Measurements from ENCODE around the gene NSG1. TPM values are rescaled to one million over a fixed set of nuclear protein-coding genes. Genes with fewer than 3 reads are reported as not detected.

The NSG1 gene
- total and polyA plus RNA-seq, 2 of the 4 experiments (the other 2 are of a cell fraction): 0.72 to 1.6 TPM

GRCh38 chr4:4392501-4393183, 5.7 kb downstream of the NSG1 start:
- Histone ChIP-seq H3K14ac (replicated peaks; ENCODE audit: low read depth, low read length) (no peak overlapping the region), H3K4me1 (ENCODE audit: control insufficient read depth, insufficient read depth, low read length) (peaks cover 33% of the 10 kb centered on the region), H3K9me3 (ENCODE audit: control insufficient read depth, insufficient read depth, low read length) (no peaks in the 10 kb centered on the region), H3K27ac (ENCODE audit: insufficient read depth, low read length) (no peak overlapping the region), H4K8ac (ENCODE audit: low read depth in 2 of 2, low read length in 2 of 2) (no peak overlapping the region), H3K4me3 (ENCODE audit: insufficient read depth, low read depth, low read length) (no peak overlapping the region), H3K56ac (ENCODE audit: extremely low read depth, insufficient read depth, low read length) (no peak overlapping the region), H3K9ac (ENCODE audit: low read depth, low read length) (no peak overlapping the region), H2BK120ac (ENCODE audit: low read depth, low read length) (no peak overlapping the region), H3K27me3 (ENCODE audit: control insufficient read depth, insufficient read depth, low read length) (peaks cover 55% of the 10 kb centered on the region), H3K18ac (ENCODE audit: low read depth, low read length) (no peak overlapping the region), H3K9me1 (ENCODE audit: insufficient read depth, low read length) (peaks cover 13% of the 10 kb centered on the region), H2AK9ac (replicated peaks; ENCODE audit: low read depth, low read length, poor library complexity) (no peak overlapping the region), H4K91ac (ENCODE audit: insufficient read depth, low read depth, low read length) (no peak overlapping the region), H4K5ac (ENCODE audit: low read depth, low read length) (no peak overlapping the region), H3K79me1 (ENCODE audit: low read depth in 1 of 2, low read length in 2 of 2) (no peaks in the 10 kb centered on the region), H3K23ac (ENCODE audit: low read depth, low read length) (no peak overlapping the region), H2BK15ac (ENCODE audit: low read depth, low read length) (no peak overlapping the region), H3K4me2 (ENCODE audit: low read depth, low read length) (no peak overlapping the region), H2BK20ac (ENCODE audit: low read depth, low read length) (no peak overlapping the region), H2AFZ (replicated peaks; ENCODE audit: low read length, poor library complexity) (no peak overlapping the region), H2AK5ac (ENCODE audit: low read depth, low read length) (peak overlapping the region; percentile 9; the same call in 1 of the 2 replicates), H2BK5ac (ENCODE audit: low read depth, low read length, poor library complexity, severe bottlenecking) (no peak overlapping the region), H3K36me3 (ENCODE audit: control insufficient read depth, insufficient read depth, low read length) (no peaks in the 10 kb centered on the region; the same call in 1 of the 2 replicates), H4K20me1 (ENCODE audit: insufficient read depth, low read length) (no peaks in the 10 kb centered on the region), H3K4ac (ENCODE audit: low read depth, low read length) (no peak overlapping the region)
- dilution Hi-C loops (cut with HindIII; ENCODE audit: low sequenced_read_pairs, unreplicated experiment) (no loop called here), in situ Hi-C loops (cut with MboI; ENCODE audit: low sequenced_read_pairs) (no loop called here), intact Hi-C loops (cut with micrococcal nuclease) (no loop called here)
- BruUV-seq (replicated peaks): no TSS peak
- CTCF ChIA-PET: no interaction called here
- ATAC-seq (ENCODE audit: low read depth): no peak
- 89% methylated on average over 7 of the region's 13 CpGs; no CpG with 5 or more reads in 1 of the 2 experiments for WGBS, 2 experiments (ENCODE audit: extremely low coverage in 2 of 2, insufficient read length in 1 of 2)
- no peak for DNase-seq
- no peak for TF ChIP-seq BHLHE40 (IDR thresholded peaks at IDR 0.05; ENCODE audit: low read depth, low read length)
- no peak for TF ChIP-seq SMC3 (IDR thresholded peaks at IDR 0.05; ENCODE audit: low read depth, low read length)
- no peak for TF ChIP-seq RAD21 (IDR thresholded peaks at IDR 0.05; ENCODE audit: low read length)
- no peak for TF ChIP-seq NFE2L2 (IDR thresholded peaks at IDR 0.05; ENCODE audit: low read depth, low read length)
- no peak for TF ChIP-seq MAFK (IDR thresholded peaks at IDR 0.05; ENCODE audit: low read depth, low read length)
- TF ChIP-seq RCOR1 (IDR thresholded peaks at IDR 0.05; ENCODE audit: insufficient replicate concordance, low read length): no peak
- TF ChIP-seq RFX5 (IDR thresholded peaks at IDR 0.05; ENCODE audit: low read depth, low read length): no peak
- no peak for TF ChIP-seq CHD1 (IDR thresholded peaks at IDR 0.05; ENCODE audit: low read depth, low read length)
- no peak for TF ChIP-seq USF2 (IDR thresholded peaks at IDR 0.05; ENCODE audit: low read depth, low read length)
- TF ChIP-seq CTCF (conservative IDR thresholded peaks at IDR 0.05; ENCODE audit: low read depth, low read length): no peak
- no peak for TF ChIP-seq POLR2A (IDR thresholded peaks at IDR 0.05; ENCODE audit: low read depth, low read length)
- TF ChIP-seq ELK1 (IDR thresholded peaks at IDR 0.05; ENCODE audit: borderline replicate concordance, low read depth, low read length): no peak
- TF ChIP-seq MAZ (IDR thresholded peaks at IDR 0.05; ENCODE audit: borderline replicate concordance, low read depth, low read length): no peak
- no peak for TF ChIP-seq MXI1 (IDR thresholded peaks at IDR 0.05; ENCODE audit: borderline replicate concordance, low read depth, low read length)
- TF ChIP-seq FOS (IDR thresholded peaks at IDR 0.05; ENCODE audit: low read depth, low read length): no peak
- TF ChIP-seq CEBPB (IDR thresholded peaks at IDR 0.05; ENCODE audit: low read depth, low read length): no peak
- POLR2A ChIA-PET (ENCODE audit: unreplicated experiment): no interaction called here
